CD4-positive, alpha-beta T cell (primary cell): ENCODE results near the gene NATD1. TPM values are rescaled to one million over a fixed set of nuclear protein-coding genes. Genes with fewer than 3 reads are reported as not detected.

Experiments used
- ATAC-seq: fragments of 200-7000 bp; cut with Tn5 transposase; one replicate; pipeline ENCODE4 v1.10.0; 2022; ENCODE audit warnings: mild to moderate bottlenecking; ENCODE audit not compliant: poor library complexity
- CTCF ChIA-PET: fragments of 350-600 bp; sonication (Branson Sonifier 250); formaldehyde crosslinking; loops from one replicate; lab custom pipeline; 2021; ENCODE audit warnings: antibody characterized with exemption, inconsistent platforms; lab: Charles Lee
- POLR2A ChIA-PET: fragments of 350-600 bp; sonication (Branson Sonifier 250); formaldehyde crosslinking; loops from one replicate; lab custom pipeline; 2021; ENCODE audit warnings: antibody characterized with exemption, inconsistent platforms; lab: Charles Lee
- DNase-seq, 14 experiments: peaks; one replicate each; pipeline ENCODE4 v3.0.0-alpha.2; 2013 to 2020; ENCODE audit warnings: mixed read lengths in 2 of 14
- H3K27ac ChIP-seq, 2 donors: one replicate each; pipeline versions ENCODE4 v1.5.1 to v1.7.0; 2013; ENCODE audit warnings: low read length in 2 of 2, low read depth in 1 of 2, mild to moderate bottlenecking in 1 of 2
- H3K27me3 ChIP-seq, 2 experiments: 1 replicate in 1 of 2; 2 replicates in 1 of 2; pipeline versions ENCODE4 v1.6.1 to v1.7.0; 2013; ENCODE audit warnings: low read length in 2 of 2, control low read depth in 1 of 2, mild to moderate bottlenecking in 1 of 2, moderate library complexity in 1 of 2; ENCODE audit not compliant: insufficient read depth in 2 of 2, control insufficient read depth in 1 of 2
- H3K36me3 ChIP-seq: one replicate; pipeline ENCODE4 v1.6.1; 2013; ENCODE audit warnings: low read length, control low read depth; ENCODE audit not compliant: insufficient read depth
- H3K4me1 ChIP-seq: one replicate; pipeline ENCODE4 v1.6.1; 2013; ENCODE audit warnings: low read length, control low read depth; ENCODE audit not compliant: insufficient read depth
- H3K4me3 ChIP-seq: one replicate; pipeline ENCODE4 v1.5.1; 2013; ENCODE audit warnings: mild to moderate bottlenecking, low read length, moderate library complexity
- H3K9me3 ChIP-seq, 2 experiments: 1 replicate in 1 of 2; 2 replicates in 1 of 2; pipeline versions ENCODE4 v1.6.1 to v1.7.0; 2013; ENCODE audit warnings: low read length in 2 of 2, mild to moderate bottlenecking in 2 of 2, control low read depth in 1 of 2, moderate library complexity in 1 of 2; ENCODE audit not compliant: control insufficient read depth in 1 of 2, insufficient read depth in 1 of 2
- H3K27ac Mint-ChIP-seq: one replicate; pipeline ENCODE4 v1.8.0; 2020; ENCODE audit warnings: mixed read lengths
- H3K27me3 Mint-ChIP-seq: one replicate; pipeline ENCODE4 v1.8.0; 2021; ENCODE audit warnings: mixed read lengths
- H3K36me3 Mint-ChIP-seq: one replicate; pipeline ENCODE4 v1.8.0; 2021; ENCODE audit warnings: low read depth, mixed read lengths
- H3K4me1 Mint-ChIP-seq: one replicate; pipeline ENCODE4 v1.8.0; 2021; ENCODE audit warnings: low read depth, mixed read lengths
- H3K4me3 Mint-ChIP-seq: one replicate; pipeline ENCODE4 v1.8.0; 2020; ENCODE audit warnings: mild to moderate bottlenecking, mixed read lengths
- H3K9me3 Mint-ChIP-seq: one replicate; pipeline ENCODE4 v1.8.0; 2020; ENCODE audit warnings: mixed read lengths
- CTCF ChIP-seq: fragments of 200-600 bp; IDR thresholded peaks from one replicate; pipeline ENCODE4 v1.8.0; 2022; ENCODE audit warnings: antibody characterized with exemption, mild to moderate bottlenecking
- intact Hi-C, 2 experiments: fragments of 100-400 bp; cut with DNase I in 1 of 2; cut with micrococcal nuclease in 1 of 2; formaldehyde crosslinking; loops; one replicate each; pipeline versions ENCODE4 v1.15.1 to v1.9.0; 2023 to 2025; cut with DNase I, micrococcal nuclease
- total RNA-seq, 174 experiments: library from RNA in 2 of 174; stranded (reverse) in 2 of 174; gene quantifications; one replicate each; pipeline ENCODE4 v1.2.3 and lab custom pipeline; 2021 to 2026

Gene NATD1
- total RNA-seq, 2 experiments from 2014 or later: 5.9 to 6.1 TPM

- DNase-seq (no peak), ATAC-seq (no peak)
- Histone ChIP-seq H3K27ac (no peak overlapping the region), H3K36me3 (peaks cover 33% of the 10 kb centered on the region), H3K9me3 (no peaks in the 10 kb centered on the region), H3K4me3 (no peak overlapping the region), H3K4me1 (peaks cover 26% of the 10 kb centered on the region), H3K27me3 (no peaks in the 10 kb centered on the region)
- TF ChIP-seq CTCF: no peak
- intact Hi-C loops: no loop called here
- Mint-ChIP-seq H3K4me1 (peaks cover 17% of the 10 kb centered on the region), H3K27me3 (no peaks in the 10 kb centered on the region), H3K27ac (no peak overlapping the region), H3K9me3 (no peaks in the 10 kb centered on the region), H3K36me3 (peaks cover 41% of the 10 kb centered on the region), H3K4me3 (no peak overlapping the region)
- CTCF ChIA-PET: no interaction called here
- POLR2A ChIA-PET: no interaction called here
Observed at GRCh38 chr17:21199856-21200255, 53.4 kb downstream of the NATD1 start.

- ChIA-PET CTCF (no interaction called here), POLR2A (no interaction called here)
- Histone ChIP-seq H3K27ac (no peak overlapping the region), H3K4me1 (peaks cover 23% of the 10 kb centered on the region), H3K36me3 (peaks cover 33% of the 10 kb centered on the region), H3K27me3 (no peaks in the 10 kb centered on the region), H3K4me3 (no peak overlapping the region), H3K9me3 (no peaks in the 10 kb centered on the region)
- Mint-ChIP-seq H3K27me3 (no peaks in the 10 kb centered on the region), H3K4me1 (peaks cover 14% of the 10 kb centered on the region), H3K27ac (no peak overlapping the region), H3K9me3 (no peaks in the 10 kb centered on the region), H3K36me3 (peaks cover 36% of the 10 kb centered on the region), H3K4me3 (no peak overlapping the region)
- no peak for DNase-seq
- intact Hi-C loops: no loop called here
- TF ChIP-seq CTCF: no peak
- no peak for ATAC-seq
Observed at GRCh38 chr17:21199311-21199710, 53.9 kb downstream of the NATD1 start.

- Histone ChIP-seq H3K27me3 (no peaks in the 10 kb centered on the region), H3K4me3 (no peak overlapping the region), H3K4me1 (peaks cover 23% of the 10 kb centered on the region), H3K9me3 (no peaks in the 10 kb centered on the region), H3K36me3 (peaks cover 33% of the 10 kb centered on the region), H3K27ac (no peak overlapping the region)
- H3K4me1 Mint-ChIP-seq: peaks cover 17% of the 10 kb centered on the region
- H3K9me3 Mint-ChIP-seq: no peaks in the 10 kb centered on the region
- H3K4me3 Mint-ChIP-seq: peak overlapping the region; percentile 7
- intact Hi-C loops: no loop called here
- DNase-seq: no peak
- TF ChIP-seq CTCF: no peak
- CTCF ChIA-PET: no interaction called here
- H3K27me3 Mint-ChIP-seq: no peaks in the 10 kb centered on the region
- POLR2A ChIA-PET: no interaction called here
- no peak for ATAC-seq
- H3K36me3 Mint-ChIP-seq: peaks cover 36% of the 10 kb centered on the region
- no peak overlapping the region for H3K27ac Mint-ChIP-seq
Observed at GRCh38 chr17:21198411-21198810, 54.8 kb downstream of the NATD1 start.
